ENCODE results near the gene APAF1.

The APAF1 gene

GRCh38 chr12:98701166-98701565, 56.1 kb downstream of the APAF1 start:
- DNase-seq (ENCODE audit: low read depth) = no peak
- no peak for TF ChIP-seq CTCF (IDR thresholded peaks at IDR 0.05; ENCODE audit: insufficient read depth, low read depth, low read length, missing control alignments)
- no peak overlapping the region for H3K4me3 ChIP-seq (ENCODE audit: low read depth, low read length)

DNA sequence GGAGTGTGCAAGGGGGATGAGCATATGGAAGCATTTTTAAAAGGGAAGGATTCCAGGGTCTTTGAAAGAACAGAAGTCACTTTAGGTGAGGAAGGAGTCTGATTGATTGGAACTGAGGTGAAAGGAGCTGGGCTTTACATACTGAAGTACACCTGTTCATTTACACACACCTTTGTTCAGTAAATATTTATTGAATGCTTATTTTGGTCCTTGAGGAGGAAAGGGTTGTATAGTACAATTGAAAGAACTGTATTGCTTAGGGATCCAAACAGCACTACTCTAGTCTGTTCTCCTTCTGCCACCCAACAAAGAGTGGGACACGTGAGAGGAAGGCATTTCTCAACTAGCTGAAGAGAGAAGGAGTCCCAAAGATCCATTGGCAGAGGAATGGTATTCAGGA, 63.9 kb downstream of the APAF1 start:
- no peak overlapping the region for H3K4me3 ChIP-seq (ENCODE audit: low read depth, low read length)
- TF ChIP-seq CTCF (IDR thresholded peaks at IDR 0.05; ENCODE audit: insufficient read depth, low read depth, low read length, missing control alignments) = no peak
- DNase-seq (ENCODE audit: low read depth) = no peak

- no peak for TF ChIP-seq CTCF (IDR thresholded peaks at IDR 0.05; ENCODE audit: insufficient read depth, low read depth, low read length, missing control alignments)
- DNase-seq (ENCODE audit: low read depth) = no peak
- H3K4me3 ChIP-seq (ENCODE audit: low read depth, low read length) = no peak overlapping the region
Measured at GRCh38 chr12:98714426-98714825, 69.3 kb downstream of the APAF1 start.

DNA sequence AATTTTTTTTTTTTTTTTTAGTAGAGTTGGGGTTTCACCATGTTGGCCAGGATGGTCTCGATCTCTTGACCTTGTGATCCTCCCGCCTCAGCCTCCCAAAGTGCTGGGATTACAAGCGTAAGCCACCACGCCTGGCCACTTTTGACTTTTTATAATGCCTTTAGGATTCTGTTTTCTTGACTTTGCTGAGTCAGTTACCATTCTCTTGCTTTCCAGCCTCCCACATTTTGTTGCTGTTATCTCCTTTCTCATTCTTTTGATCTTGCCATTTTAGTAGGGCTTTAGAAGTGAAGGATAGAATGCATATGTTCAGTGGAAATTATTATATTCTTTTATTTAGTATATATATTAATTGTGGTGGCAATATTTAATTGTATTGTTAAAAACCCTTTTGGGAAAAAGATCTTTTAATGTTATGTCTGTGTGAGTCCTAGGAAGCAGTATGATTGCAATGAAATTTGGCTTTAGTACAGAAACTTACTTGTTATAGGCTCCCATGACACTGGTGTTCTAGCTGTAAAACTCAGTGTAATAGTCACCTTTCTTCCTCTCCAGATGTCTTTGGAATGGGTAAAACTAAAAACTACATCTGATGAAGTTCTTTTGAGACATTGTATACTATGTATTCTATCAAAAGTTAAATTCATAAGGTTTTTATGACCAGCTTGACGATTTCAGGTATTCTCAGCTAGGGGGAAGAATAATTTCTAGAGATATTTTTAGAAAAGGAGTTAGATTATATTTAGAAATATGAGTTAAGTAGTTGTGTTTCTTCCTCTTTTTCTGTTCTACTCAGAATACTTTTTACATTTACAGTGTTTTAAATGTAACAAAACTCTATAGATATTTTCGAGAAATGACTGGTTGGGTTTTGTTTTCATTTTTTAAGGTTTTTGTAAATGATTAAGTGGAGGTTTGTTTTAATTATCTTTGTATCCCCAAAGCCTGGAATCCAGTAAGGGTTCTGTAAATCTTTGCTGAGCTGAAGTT, 74.7 kb downstream of the APAF1 start:
- no peak overlapping the region for H3K4me3 ChIP-seq (ENCODE audit: low read depth, low read length)
- TF ChIP-seq CTCF (IDR thresholded peaks at IDR 0.05; ENCODE audit: insufficient read depth, low read depth, low read length, missing control alignments) = no peak
- no peak for DNase-seq (ENCODE audit: low read depth)

- no peak overlapping the region for H3K4me3 ChIP-seq (ENCODE audit: low read depth, low read length)
- no peak for TF ChIP-seq CTCF (IDR thresholded peaks at IDR 0.05; ENCODE audit: insufficient read depth, low read depth, low read length, missing control alignments)
- no peak for DNase-seq (ENCODE audit: low read depth)
Measured at GRCh38 chr12:98721204-98721702, 76.2 kb downstream of the APAF1 start.

DNA sequence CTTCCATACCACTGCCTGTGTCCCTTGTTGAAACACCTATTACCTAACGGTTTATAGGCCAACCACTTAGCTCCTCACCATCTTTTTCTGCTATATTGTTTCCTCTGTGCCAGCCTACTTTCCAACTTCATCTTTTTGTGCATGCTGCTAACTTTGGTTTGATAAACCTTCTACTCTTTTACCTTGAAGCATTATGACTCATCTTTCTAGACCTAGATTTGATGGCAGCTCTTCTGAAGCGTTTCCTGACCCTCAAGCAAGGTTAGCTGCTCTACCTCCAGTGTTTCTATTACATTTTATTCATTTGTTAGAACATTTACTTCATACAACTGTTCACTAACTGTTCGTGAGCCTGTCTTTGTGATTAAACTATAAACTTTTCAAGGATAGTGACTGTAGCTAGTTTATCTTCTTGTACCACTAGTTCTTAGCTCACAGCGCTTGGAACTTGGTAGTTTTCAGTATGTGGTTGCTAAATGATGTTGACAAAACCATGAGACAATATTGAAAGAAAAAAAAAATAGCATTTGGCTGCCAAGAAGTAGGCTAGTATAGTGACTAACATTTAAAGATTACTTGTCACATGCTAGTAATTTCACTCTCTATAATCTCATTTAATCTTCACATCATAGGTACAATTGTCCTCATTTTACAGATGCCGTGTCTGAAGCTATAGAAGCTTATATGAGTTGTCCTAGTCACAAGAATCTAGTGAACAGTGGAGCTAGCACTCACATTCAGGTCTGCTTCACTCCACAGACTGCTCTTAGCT, 79.5 kb downstream of the APAF1 start:
- TF ChIP-seq CTCF (IDR thresholded peaks at IDR 0.05; ENCODE audit: insufficient read depth, low read depth, low read length, missing control alignments) = no peak
- no peak overlapping the region for H3K4me3 ChIP-seq (ENCODE audit: low read depth, low read length)
- DNase-seq (ENCODE audit: low read depth) = no peak
